ENCODE results near the gene MRPS10.

The MRPS10 gene

DNA sequence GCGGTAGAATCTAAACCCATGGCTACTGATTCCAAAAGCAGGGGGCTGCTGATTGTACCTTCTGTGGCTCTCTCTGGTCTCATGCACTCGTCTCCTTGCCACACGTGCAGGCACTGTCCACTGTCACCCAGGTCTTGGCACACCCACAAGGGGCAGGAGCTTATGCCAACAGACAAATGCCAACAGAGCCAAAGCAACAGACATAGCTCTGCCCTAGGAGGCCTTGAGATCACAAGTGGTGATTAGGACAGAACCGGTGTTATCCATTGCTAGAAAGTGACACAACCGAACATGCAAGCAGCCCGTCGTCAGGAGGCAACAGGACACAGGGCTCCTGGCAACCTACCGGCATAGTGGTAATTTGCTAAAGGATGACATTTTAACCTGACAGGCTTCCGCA lies 36.8 kb upstream of the MRPS10 start:
- CTCF ChIA-PET, result no interaction called here
- DNase-seq (ENCODE audit: low spot score), result no peak
- POLR2A ChIA-PET (ENCODE audit: low non-redundant PET), result no interaction called here
- H3K27ac ChIP-seq, result peak overlapping the region; percentile 18
- TF ChIP-seq, protein P1, sequence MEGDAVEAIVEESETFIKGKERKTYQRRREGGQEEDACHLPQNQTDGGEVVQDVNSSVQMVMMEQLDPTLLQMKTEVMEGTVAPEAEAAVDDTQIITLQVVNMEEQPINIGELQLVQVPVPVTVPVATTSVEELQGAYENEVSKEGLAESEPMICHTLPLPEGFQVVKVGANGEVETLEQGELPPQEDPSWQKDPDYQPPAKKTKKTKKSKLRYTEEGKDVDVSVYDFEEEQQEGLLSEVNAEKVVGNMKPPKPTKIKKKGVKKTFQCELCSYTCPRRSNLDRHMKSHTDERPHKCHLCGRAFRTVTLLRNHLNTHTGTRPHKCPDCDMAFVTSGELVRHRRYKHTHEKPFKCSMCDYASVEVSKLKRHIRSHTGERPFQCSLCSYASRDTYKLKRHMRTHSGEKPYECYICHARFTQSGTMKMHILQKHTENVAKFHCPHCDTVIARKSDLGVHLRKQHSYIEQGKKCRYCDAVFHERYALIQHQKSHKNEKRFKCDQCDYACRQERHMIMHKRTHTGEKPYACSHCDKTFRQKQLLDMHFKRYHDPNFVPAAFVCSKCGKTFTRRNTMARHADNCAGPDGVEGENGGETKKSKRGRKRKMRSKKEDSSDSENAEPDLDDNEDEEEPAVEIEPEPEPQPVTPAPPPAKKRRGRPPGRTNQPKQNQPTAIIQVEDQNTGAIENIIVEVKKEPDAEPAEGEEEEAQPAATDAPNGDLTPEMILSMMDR (conservative IDR thresholded peaks at IDR 0.05; ENCODE audit: low read depth), result no peak

DNA sequence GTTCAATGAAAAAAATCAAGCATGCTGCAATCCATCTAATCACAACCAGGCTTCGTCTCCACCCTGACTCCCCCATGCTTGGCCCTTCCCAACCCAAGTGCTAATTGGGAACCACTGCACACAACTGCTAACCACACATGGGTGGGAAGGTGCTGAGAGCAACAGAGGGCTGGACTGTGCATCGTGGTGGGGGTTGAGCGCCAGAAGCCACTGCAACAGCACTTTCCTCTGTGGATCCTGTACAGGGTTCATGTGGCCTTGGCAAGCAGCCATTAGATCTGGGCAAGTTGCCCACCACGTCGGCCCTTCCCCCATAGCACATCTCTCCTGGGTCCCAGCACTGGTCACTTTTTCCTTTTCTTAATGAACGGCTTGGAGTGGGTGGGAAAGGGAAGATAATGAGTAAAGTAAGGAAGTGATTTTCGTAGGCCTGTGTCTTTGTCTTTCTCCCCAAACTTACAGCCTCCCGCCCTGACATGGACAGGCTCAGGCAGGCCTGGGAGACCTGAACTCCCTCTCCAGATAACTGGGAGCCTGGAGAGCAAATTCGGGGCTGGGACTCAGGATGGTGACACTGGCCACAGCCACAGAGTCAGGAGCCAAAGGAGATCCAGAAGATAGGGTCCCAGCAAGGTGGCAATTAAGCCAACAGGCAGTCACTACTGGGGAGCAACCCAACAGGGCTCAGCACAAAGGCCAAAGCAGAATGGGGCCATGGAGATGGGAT lies 34.4 kb upstream of the MRPS10 start:
- TF ChIP-seq, protein P1 (conservative IDR thresholded peaks at IDR 0.05; ENCODE audit: low read depth), result no peak
- peak overlapping the region; percentile 82 for H3K27ac ChIP-seq
- CTCF ChIA-PET, result interaction anchor here (0.9 to 1.0 kb wide), 2 partner anchors 9 to 199 kb away, joined by 3 to 6 read pairs; no protein-coding TSS in a partner anchor

DNA sequence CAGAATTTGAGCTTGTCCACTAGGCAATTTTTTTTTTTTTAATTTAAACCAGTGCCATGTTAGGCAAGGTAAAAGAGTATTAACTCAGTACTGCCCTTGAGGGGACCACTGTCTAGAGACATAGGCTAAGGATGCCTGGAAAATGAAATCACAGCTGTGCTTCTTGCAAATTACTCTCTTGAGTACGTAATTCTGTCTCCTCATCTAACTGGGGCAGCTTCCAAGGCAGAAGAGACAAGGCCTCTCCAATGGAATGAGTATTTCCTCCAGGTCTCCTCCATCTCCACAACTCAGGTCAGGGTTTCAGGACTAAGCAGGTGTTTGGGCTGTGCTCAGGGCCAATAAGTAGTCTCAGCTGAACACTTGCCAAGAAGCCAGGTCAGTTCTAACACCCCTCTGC lies 33.8 kb upstream of the MRPS10 start:
- CTCF ChIA-PET, result interaction anchor here (0.9 kb wide), 1 partner anchor 199 kb away, joined by 6 read pairs; no protein-coding TSS in a partner anchor
- POLR2A ChIA-PET (ENCODE audit: low non-redundant PET), result no interaction called here

More for the DNA sequence above, 34.4 kb upstream of the MRPS10 start:
- POLR2A ChIA-PET (ENCODE audit: low non-redundant PET), result no interaction called here
- no peak for DNase-seq (ENCODE audit: low spot score)

DNA sequence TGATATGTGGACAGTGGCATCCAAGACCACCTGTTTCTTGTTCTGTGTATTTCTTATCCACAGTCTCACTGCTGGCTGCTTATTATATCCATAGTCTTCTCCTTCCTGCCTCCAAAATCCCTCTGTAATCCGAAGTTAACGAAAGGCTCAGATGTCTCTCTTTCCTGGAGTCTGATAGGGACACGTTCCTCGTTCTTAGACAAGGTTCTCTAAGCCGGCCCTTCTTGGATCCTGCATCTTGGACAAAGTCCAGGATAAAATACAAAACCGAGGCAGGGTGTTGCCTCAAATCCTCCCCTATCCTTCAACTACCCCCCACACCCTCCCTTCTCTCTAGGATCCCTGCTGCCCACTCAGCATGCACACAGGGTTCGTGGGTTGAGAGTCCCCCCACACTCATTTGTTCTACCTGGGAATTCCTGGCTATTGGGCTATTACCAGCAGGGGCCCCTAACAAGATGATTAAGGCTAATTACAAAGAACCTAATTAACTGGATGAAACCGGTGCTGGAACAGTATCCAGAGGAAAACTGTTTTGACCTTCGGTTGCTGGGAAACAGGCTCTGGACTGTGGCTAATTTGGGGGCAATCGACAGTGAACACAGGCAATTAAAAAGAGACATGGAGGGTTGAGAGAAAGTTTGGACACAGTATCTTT lies 32.7 kb upstream of the MRPS10 start:
- DNase-seq (ENCODE audit: low spot score), result no peak
- ChIA-PET POLR2A (ENCODE audit: low non-redundant PET) (no interaction called here), CTCF (no interaction called here)

More for the DNA sequence above, 33.8 kb upstream of the MRPS10 start:
- H3K27ac ChIP-seq, result peak overlapping the region; percentile 82
- no peak for DNase-seq (ENCODE audit: low spot score)
- TF ChIP-seq, protein P1 (conservative IDR thresholded peaks at IDR 0.05; ENCODE audit: low read depth), result no peak

DNA sequence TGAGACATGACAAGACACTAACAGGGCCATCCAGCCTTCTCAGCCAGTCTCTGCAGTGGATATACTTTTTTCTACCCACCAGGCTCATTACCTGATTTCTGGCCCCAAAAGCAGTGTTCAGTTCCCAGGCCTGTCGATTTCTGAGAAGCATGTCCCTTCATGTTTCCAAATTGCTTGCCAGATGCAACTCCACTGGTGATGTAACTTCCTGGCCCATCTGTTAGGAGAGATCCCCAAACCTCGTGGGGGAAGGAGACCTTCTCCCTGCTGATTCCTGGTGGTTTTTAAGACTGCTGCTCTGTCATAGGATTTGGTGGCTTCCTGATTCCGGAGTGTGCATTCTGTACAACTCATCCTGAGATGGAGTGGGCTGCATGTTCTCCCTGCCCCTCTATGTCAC lies 31.6 kb upstream of the MRPS10 start:
- peak; percentile 53 for DNase-seq (ENCODE audit: low spot score)
- ChIA-PET CTCF (no interaction called here), POLR2A (ENCODE audit: low non-redundant PET) (no interaction called here)
- peak overlapping the region; percentile 87 for H3K27ac ChIP-seq
- TF ChIP-seq, protein P1 (conservative IDR thresholded peaks at IDR 0.05; ENCODE audit: low read depth), result no peak

More for the DNA sequence above, 32.7 kb upstream of the MRPS10 start:
- peak overlapping the region; percentile 87 for H3K27ac ChIP-seq
- TF ChIP-seq, protein P1 (conservative IDR thresholded peaks at IDR 0.05; ENCODE audit: low read depth), result no peak

DNA sequence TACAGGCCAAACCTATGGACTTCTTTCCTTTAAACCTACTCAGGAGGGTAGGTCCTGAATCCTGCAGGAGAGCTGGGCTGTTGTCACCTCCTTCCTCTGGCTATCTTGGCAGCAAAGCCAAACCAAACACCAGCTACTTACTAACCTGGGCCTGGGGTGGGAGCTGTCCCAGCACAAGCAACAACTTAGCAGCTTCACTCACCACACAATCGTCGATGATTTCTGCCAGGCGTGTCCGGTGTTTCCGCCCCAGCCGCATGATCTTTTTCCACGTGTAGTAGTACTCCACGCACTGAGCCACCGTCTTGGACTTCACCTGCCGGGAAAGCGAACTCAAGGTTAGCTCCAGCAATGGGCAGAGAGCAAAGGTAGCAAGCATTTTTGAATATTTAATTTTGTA lies 25.4 kb upstream of the MRPS10 start:
- TF ChIP-seq, protein P1 (conservative IDR thresholded peaks at IDR 0.05; ENCODE audit: low read depth), result no peak

More for the DNA sequence above, 25.4 kb upstream of the MRPS10 start:
- DNase-seq (ENCODE audit: low spot score), result no peak
- H3K27ac ChIP-seq, result peak overlapping the region; percentile 56
- POLR2A ChIA-PET (ENCODE audit: low non-redundant PET), result interaction anchor here (0.5 to 0.6 kb wide), 2 partner anchors 9 to 211 kb away, joined by 3 read pairs; no protein-coding TSS in a partner anchor
- CTCF ChIA-PET, result interaction anchor here (1.1 kb wide), 1 partner anchor 12 kb away, joined by 6 read pairs; no protein-coding TSS in a partner anchor

Measured in RWPE1 (cell line).